GM08714 (cell line): ENCODE results near the gene XPO6.

Experiments
- H3K4me3 ChIP-seq: fragments of 200-500 bp; sonication (Bioruptor generic); 2 replicates; pipeline ENCODE4 v1.5.1; 2014; ENCODE audit warnings: mild to moderate bottlenecking, low read length, inconsistent platforms
- ZNF274 ChIP-seq: IDR thresholded peaks from 2 replicates; pipeline ENCODE4 v1.6.1; 2012; ENCODE audit warnings: mild to moderate bottlenecking, low read depth, low read length

The XPO6 gene

GRCh38 chr16:28093385-28093725 is 118.4 kb downstream of the XPO6 start:
- TF ChIP-seq ZNF274, result no peak
- no peak overlapping the region for H3K4me3 ChIP-seq

- H3K4me3 ChIP-seq, result no peak overlapping the region
- TF ChIP-seq ZNF274, result no peak
Measured at GRCh38 chr16:28092721-28093384, 118.9 kb downstream of the XPO6 start.

GRCh38 chr16:28091656-28092055 is 120.1 kb downstream of the XPO6 start:
- no peak for TF ChIP-seq ZNF274
- H3K4me3 ChIP-seq, result no peak overlapping the region

GRCh38 chr16:28090646-28091377 is 121.0 kb downstream of the XPO6 start:
- TF ChIP-seq ZNF274, result no peak
- no peak overlapping the region for H3K4me3 ChIP-seq

- TF ChIP-seq ZNF274, result no peak
- H3K4me3 ChIP-seq, result no peak overlapping the region
Measured at GRCh38 chr16:28089992-28090365, 121.8 kb downstream of the XPO6 start.

- no peak for TF ChIP-seq ZNF274
- no peak overlapping the region for H3K4me3 ChIP-seq
Measured at GRCh38 chr16:28089205-28089991, 122.4 kb downstream of the XPO6 start.

GRCh38 chr16:28087675-28088300 is 124.0 kb downstream of the XPO6 start:
- no peak for TF ChIP-seq ZNF274
- H3K4me3 ChIP-seq, result no peak overlapping the region

GRCh38 chr16:28087140-28087660 is 124.6 kb downstream of the XPO6 start:
- H3K4me3 ChIP-seq, result no peak overlapping the region
- no peak for TF ChIP-seq ZNF274

- no peak for TF ChIP-seq ZNF274
- no peak overlapping the region for H3K4me3 ChIP-seq
Measured at GRCh38 chr16:28086186-28087139, 125.3 kb downstream of the XPO6 start.

GRCh38 chr16:28085389-28086171 is 126.2 kb downstream of the XPO6 start:
- no peak overlapping the region for H3K4me3 ChIP-seq
- TF ChIP-seq ZNF274, result no peak

GRCh38 chr16:28084209-28084608 is 127.6 kb downstream of the XPO6 start:
- H3K4me3 ChIP-seq, result no peak overlapping the region
- no peak for TF ChIP-seq ZNF274

GRCh38 chr16:28082624-28083023 is 129.1 kb downstream of the XPO6 start:
- no peak overlapping the region for H3K4me3 ChIP-seq
- TF ChIP-seq ZNF274, result no peak
